ENCODE measurements around the gene CES4A.
A peak's percentile ranks its signal among the peaks of the same experiment; 100 is the strongest.
"Not testable (repeated sequence)": the region's sequence is repeated elsewhere in the genome, so short reads cannot be mapped to it uniquely, and the experiment has no call there.

Gene CES4A

DNA sequence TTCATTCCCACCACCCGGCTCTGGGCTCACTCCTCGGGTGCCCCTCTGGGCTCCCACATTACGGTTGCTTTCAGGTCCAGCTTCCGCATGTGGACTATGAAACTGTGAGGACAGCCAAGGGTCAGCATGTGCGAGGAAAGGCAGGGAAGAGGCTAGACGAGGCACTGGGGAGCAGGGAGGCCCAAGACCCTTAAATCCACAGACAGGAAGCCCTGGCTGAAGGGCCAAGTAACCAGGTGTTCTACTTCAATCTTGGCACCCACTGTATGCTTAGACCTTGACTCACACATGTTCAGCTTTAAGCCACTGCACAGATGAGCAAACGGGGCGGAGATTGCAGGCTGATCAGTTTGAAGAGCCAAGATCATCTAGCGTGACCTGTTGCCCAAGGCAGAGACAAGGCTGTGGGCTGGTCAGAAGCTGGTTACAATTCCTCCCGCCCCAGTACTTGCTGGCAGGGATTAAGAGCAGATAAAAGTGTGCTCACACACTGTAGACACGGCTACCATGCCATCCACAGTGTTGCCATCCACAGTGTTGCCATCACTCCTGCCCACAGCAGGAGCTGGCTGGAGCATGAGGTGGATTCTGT lies at the start of gene CES4A:
TSS of gene CES4A (plus strand) at position 393 of the 592 bp plus-strand sequence. CDS start at position 577, 184 bp downstream.
- H3K27me3 ChIP-seq (ENCODE audit: insufficient read depth, low read length): no peaks in the 10 kb centered on the region
- no peak within 1 kb of the TSS for H3K27ac ChIP-seq (ENCODE audit: low read length)
- no peaks in the 10 kb centered on the region for H3K4me1 ChIP-seq (ENCODE audit: insufficient read depth, low read length)
- no peaks in the 10 kb centered on the region for H3K9me3 ChIP-seq (ENCODE audit: insufficient read depth, low read depth, low read length)
- H3K36me3 ChIP-seq (ENCODE audit: insufficient read depth, low read depth, low read length): no peaks in the 10 kb centered on the region
- H3K4me3 ChIP-seq (ENCODE audit: low read length): no peak within 1 kb of the TSS
- no peak within 1 kb of the TSS for H3K9ac ChIP-seq (ENCODE audit: low read depth, low read length)

DNA sequence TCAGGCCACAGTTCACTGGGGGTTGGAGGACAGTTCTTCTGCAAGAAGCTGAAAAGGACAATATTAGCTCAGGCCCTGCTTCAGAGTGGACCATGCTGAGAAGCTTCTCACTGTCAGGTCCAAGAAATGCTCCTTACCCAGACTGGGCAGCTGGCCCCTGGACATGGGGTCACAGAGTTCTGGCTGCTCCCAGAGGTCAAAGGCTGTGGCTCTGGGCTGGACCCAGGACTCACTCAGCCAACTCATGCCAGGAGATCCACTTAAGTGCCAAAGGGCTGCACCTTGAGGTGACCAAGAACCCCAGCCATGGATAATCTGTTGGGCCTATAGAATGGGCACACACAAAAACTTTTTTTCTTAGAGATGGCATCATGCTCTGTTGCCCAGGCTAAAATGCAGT lies 49.0 kb upstream of the CES4A start:
- H3K9me3 ChIP-seq (ENCODE audit: insufficient read depth, low read depth, low read length): no peaks in the 10 kb centered on the region
- H3K4me1 ChIP-seq (ENCODE audit: insufficient read depth, low read length): no peaks in the 10 kb centered on the region
- peaks cover 31% of the 10 kb centered on the region for H3K36me3 ChIP-seq (ENCODE audit: insufficient read depth, low read depth, low read length)
- H3K27me3 ChIP-seq (ENCODE audit: insufficient read depth, low read length): peaks cover 10% of the 10 kb centered on the region
- no peak overlapping the region for H3K9ac ChIP-seq (ENCODE audit: low read depth, low read length)
- no peak overlapping the region for H3K27ac ChIP-seq (ENCODE audit: low read length)
- H3K4me3 ChIP-seq (ENCODE audit: low read length): no peak overlapping the region

DNA sequence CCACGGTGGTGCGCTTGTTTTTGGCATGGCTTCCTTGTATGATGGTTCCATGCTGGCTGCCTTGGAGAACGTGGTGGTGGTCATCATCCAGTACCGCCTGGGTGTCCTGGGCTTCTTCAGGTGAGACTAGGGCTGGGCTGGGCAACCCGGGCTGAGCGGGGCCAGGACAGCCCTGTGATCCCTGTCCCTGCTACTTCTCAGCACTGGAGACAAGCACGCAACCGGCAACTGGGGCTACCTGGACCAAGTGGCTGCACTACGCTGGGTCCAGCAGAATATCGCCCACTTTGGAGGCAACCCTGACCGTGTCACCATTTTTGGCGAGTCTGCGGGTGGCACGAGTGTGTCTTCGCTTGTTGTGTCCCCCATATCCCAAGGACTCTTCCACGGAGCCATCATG lies 48.2 kb upstream of the CES4A start:
- Histone ChIP-seq H3K9ac (ENCODE audit: low read depth, low read length) (no peak overlapping the region), H3K4me3 (ENCODE audit: low read length) (no peak overlapping the region), H3K36me3 (ENCODE audit: insufficient read depth, low read depth, low read length) (peaks cover 31% of the 10 kb centered on the region), H3K4me1 (ENCODE audit: insufficient read depth, low read length) (no peaks in the 10 kb centered on the region), H3K27ac (ENCODE audit: low read length) (no peak overlapping the region), H3K9me3 (ENCODE audit: insufficient read depth, low read depth, low read length) (no peaks in the 10 kb centered on the region), H3K27me3 (ENCODE audit: insufficient read depth, low read length) (peaks cover 7% of the 10 kb centered on the region)

DNA sequence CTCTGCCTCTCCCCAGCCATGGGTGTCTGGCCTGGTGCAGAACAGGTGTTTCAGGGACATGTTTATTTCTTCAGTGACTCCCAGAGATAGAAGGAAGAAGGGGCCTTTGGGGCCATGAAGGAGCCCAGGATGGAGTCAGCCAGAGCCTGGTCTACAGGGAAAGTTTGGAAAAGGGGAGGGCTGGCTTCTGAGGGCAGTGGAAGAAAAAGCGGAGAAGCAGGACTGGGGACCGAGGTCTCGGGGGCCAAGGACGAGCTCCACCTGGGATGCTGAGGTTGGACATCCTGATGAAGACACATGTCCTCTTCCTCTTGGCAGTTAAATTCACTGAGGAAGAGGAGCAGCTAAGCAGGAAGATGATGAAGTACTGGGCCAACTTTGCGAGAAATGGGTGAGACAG lies 45.4 kb upstream of the CES4A start:
- Histone ChIP-seq H3K9me3 (ENCODE audit: insufficient read depth, low read depth, low read length) (no peaks in the 10 kb centered on the region), H3K4me1 (ENCODE audit: insufficient read depth, low read length) (no peaks in the 10 kb centered on the region; the same call in 1 of the 2 replicates), H3K4me3 (ENCODE audit: low read length) (no peak overlapping the region), H3K36me3 (ENCODE audit: insufficient read depth, low read depth, low read length) (peaks cover 31% of the 10 kb centered on the region), H3K9ac (ENCODE audit: low read depth, low read length) (no peak overlapping the region), H3K27me3 (ENCODE audit: insufficient read depth, low read length) (peaks cover 14% of the 10 kb centered on the region), H3K27ac (ENCODE audit: low read length) (no peak overlapping the region)

DNA sequence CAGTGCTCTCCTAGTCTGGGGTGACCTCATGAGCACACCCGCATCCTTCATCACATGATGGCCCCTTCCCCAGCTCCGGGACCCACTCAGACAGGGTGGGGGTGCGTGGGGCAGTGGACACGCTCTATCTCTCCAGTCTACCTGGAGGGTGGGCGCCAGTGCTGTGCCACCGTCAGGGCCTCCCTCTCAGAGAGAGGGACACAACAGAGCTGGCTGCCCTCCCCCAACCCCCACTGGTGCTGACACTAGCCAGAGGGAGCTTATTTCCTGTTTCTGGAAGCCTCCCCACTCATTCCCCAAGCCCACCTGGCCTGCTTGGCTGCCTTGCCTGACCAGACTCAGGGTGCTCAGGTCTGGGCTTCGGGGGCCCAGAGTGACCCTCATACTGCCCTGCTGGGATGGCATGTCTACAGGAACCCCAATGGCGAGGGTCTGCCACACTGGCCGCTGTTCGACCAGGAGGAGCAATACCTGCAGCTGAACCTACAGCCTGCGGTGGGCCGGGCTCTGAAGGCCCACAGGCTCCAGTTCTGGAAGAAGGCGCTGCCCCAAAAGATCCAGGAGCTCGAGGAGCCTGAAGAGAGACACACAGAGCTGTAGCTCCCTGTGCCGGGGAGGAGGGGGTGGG lies 44.8 kb upstream of the CES4A start:
- Histone ChIP-seq H3K9ac (ENCODE audit: low read depth, low read length) (no peak overlapping the region), H3K36me3 (ENCODE audit: insufficient read depth, low read depth, low read length) (peaks cover 31% of the 10 kb centered on the region), H3K4me1 (ENCODE audit: insufficient read depth, low read length) (no peaks in the 10 kb centered on the region; the same call in 1 of the 2 replicates), H3K27me3 (ENCODE audit: insufficient read depth, low read length) (peaks cover 20% of the 10 kb centered on the region), H3K4me3 (ENCODE audit: low read length) (no peak overlapping the region), H3K9me3 (ENCODE audit: insufficient read depth, low read depth, low read length) (no peaks in the 10 kb centered on the region), H3K27ac (ENCODE audit: low read length) (no peak overlapping the region)

DNA sequence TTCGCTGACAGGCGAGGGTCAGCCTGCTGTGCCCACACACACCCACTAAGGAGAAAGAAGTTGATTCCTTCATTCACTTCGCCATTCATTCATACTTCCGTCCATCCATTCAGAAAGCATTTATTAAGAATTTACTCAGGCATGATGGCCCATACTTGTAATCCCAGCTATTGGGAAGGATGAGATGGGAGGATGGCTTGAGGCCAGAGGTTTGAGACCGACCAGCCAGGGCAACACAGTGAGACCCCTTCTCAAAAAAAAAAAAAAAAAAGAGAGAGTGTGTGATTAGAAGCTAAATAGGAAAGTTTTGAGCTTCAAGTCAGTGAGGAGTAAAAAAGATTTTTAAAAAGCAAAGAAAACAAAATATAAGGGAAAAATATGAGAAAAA lies 44.3 kb upstream of the CES4A start:
- Histone ChIP-seq H3K9ac (ENCODE audit: low read depth, low read length) (no peak overlapping the region), H3K27ac (ENCODE audit: low read length) (no peak overlapping the region), H3K4me1 (ENCODE audit: insufficient read depth, low read length) (no peaks in the 10 kb centered on the region; the same call in 1 of the 2 replicates), H3K9me3 (ENCODE audit: insufficient read depth, low read depth, low read length) (no peaks in the 10 kb centered on the region), H3K4me3 (ENCODE audit: low read length) (no peak overlapping the region), H3K36me3 (ENCODE audit: insufficient read depth, low read depth, low read length) (peaks cover 31% of the 10 kb centered on the region), H3K27me3 (ENCODE audit: insufficient read depth, low read length) (peaks cover 25% of the 10 kb centered on the region)

DNA sequence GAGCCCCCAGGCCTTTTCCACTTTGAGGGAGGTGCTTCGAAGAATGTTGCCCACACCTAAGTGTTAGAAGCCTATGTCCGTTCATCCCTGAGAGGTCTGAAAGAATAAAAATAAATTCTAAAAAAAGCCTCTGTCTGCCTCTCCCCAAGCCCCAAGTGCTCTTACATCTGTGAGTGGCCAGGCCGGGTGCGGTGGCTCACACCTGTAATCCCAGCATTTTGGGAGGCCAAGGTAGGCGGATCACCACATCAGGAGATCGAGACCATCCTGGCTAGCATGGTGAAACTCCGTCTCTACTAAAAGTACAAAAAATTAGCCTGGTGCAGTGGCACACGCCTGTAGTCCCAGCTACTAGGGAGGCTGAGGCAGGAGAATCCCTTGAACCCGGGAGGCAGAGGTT lies 43.4 kb upstream of the CES4A start:
- not testable (repeated sequence) for H3K9ac ChIP-seq (ENCODE audit: low read depth, low read length); H3K27ac ChIP-seq (ENCODE audit: low read length); H3K4me3 ChIP-seq (ENCODE audit: low read length); H3K4me1 ChIP-seq (ENCODE audit: insufficient read depth, low read length); H3K9me3 ChIP-seq (ENCODE audit: insufficient read depth, low read depth, low read length)
- Histone ChIP-seq H3K27me3 (ENCODE audit: insufficient read depth, low read length) (peaks cover 34% of the 10 kb centered on the region), H3K36me3 (ENCODE audit: insufficient read depth, low read depth, low read length) (peaks cover 31% of the 10 kb centered on the region)

DNA sequence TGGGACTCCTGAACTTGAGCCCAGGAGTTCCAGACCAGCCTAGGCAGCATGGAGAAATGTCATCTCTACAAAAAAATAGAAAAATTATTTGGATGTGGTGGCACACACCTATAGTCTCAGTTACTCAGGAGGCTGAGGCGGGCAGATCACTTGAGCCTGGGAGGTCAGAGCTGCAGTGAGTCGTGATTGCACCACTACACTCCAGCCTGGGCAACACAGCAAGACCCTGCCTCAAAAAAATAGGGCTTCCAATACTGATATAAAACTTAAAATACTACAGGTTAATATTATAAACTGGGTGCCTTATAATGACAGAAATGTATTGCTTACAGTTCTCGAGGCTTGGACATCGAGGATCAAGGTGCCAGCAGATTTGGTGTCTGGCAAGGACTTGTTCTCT lies 42.5 kb upstream of the CES4A start:
- H3K9ac ChIP-seq (ENCODE audit: low read depth, low read length): no peak overlapping the region
- no peak overlapping the region for H3K27ac ChIP-seq (ENCODE audit: low read length)
- no peaks in the 10 kb centered on the region; the same call in 1 of the 2 replicates for H3K4me1 ChIP-seq (ENCODE audit: insufficient read depth, low read length)

DNA sequence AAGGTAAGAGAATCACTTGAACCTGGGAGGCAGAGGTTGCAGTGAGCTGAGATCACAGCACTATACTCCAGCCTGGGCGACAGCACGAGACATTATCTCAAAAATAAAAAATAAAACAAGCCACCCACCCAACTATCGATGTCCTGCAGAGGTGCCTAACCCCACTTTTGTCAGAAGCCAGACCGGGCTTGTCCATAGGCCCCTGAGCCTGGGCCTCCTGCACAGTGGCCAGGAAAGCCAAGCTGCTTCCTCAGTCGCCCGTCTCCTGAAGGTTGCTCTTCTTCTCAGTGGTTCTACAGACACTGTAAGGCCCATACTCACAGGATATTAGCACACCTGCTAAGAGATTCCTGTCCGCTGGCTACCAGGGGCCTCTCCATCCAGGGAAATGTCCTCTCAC lies 41.8 kb upstream of the CES4A start:
- Histone ChIP-seq H3K4me3 (ENCODE audit: low read length) (no peak overlapping the region), H3K9me3 (ENCODE audit: insufficient read depth, low read depth, low read length) (no peaks in the 10 kb centered on the region), H3K27ac (ENCODE audit: low read length) (no peak overlapping the region), H3K27me3 (ENCODE audit: insufficient read depth, low read length) (peaks cover 47% of the 10 kb centered on the region), H3K9ac (ENCODE audit: low read depth, low read length) (no peak overlapping the region), H3K36me3 (ENCODE audit: insufficient read depth, low read depth, low read length) (peaks cover 19% of the 10 kb centered on the region), H3K4me1 (ENCODE audit: insufficient read depth, low read length) (no peaks in the 10 kb centered on the region; the same call in 1 of the 2 replicates)

More for the DNA sequence above, 42.5 kb upstream of the CES4A start:
- Histone ChIP-seq H3K4me3 (ENCODE audit: low read length) (no peak overlapping the region), H3K27me3 (ENCODE audit: insufficient read depth, low read length) (peaks cover 44% of the 10 kb centered on the region), H3K9me3 (ENCODE audit: insufficient read depth, low read depth, low read length) (no peaks in the 10 kb centered on the region), H3K36me3 (ENCODE audit: insufficient read depth, low read depth, low read length) (peaks cover 23% of the 10 kb centered on the region)

DNA sequence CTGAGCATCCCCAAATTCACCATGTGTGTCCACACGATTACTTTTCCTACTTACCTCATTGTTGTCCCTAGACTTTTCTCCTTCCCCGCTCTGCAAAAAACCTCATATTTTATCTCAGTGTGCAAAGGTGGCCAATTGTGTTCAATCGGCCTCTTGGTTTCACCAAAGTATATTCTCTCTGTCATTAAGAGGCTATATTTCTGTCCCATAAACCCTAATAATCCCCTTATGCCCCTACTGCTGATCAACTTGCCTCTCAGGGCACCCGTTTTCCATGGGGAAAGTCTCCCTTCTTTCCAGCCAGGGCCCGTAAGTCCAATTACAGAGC lies 41.5 kb upstream of the CES4A start:
- H3K27ac ChIP-seq (ENCODE audit: low read length): no peak overlapping the region
- H3K27me3 ChIP-seq (ENCODE audit: insufficient read depth, low read length): peaks cover 47% of the 10 kb centered on the region
- no peak overlapping the region for H3K9ac ChIP-seq (ENCODE audit: low read depth, low read length)
- no peaks in the 10 kb centered on the region; the same call in 1 of the 2 replicates for H3K4me1 ChIP-seq (ENCODE audit: insufficient read depth, low read length)
- no peak overlapping the region for H3K4me3 ChIP-seq (ENCODE audit: low read length)
- no peaks in the 10 kb centered on the region for H3K9me3 ChIP-seq (ENCODE audit: insufficient read depth, low read depth, low read length)
- H3K36me3 ChIP-seq (ENCODE audit: insufficient read depth, low read depth, low read length): peaks cover 15% of the 10 kb centered on the region

DNA sequence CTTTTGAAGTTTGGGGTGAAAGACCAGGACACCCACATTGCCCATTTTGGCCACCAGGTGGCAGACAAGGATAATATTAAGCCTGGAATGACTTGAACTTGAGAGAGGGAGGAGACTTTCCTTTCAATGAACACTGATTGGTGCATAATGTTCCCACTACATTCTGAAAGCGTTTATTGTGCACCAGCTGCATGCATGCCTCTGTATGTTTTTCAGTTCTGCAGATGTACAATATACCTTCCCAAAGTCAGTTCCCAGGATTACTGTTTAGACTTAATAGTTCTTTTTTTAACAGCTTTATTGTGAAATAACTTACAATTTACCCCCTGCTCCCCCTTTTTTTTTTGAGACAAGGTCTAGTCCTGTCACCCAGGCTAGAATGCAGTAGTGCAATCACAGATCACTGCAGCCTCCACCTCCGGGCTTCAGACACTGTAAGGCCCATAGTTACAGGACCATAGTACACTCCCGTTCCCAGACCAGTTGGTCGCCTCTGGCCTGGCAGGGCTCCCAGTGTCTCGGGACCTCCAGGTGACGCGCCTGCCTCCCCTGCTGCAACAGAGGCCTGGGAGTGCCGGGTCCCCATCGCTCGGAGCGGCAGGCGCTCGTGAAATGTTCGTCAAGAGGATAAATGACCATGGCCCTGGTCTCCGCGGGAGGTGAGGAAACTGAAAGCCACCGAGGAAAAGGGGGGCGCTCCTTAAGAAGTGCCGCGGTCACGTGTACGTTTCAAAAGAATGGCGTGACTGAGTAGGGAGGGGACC lies 40.9 kb upstream of the CES4A start:
- peak overlapping the region; percentile 64; the same call in 1 of the 2 replicates for H3K4me3 ChIP-seq (ENCODE audit: low read length)
- no peaks in the 10 kb centered on the region for H3K9me3 ChIP-seq (ENCODE audit: insufficient read depth, low read depth, low read length)
- no peak overlapping the region for H3K27ac ChIP-seq (ENCODE audit: low read length)
- no peak overlapping the region for H3K9ac ChIP-seq (ENCODE audit: low read depth, low read length)
- H3K36me3 ChIP-seq (ENCODE audit: insufficient read depth, low read depth, low read length): peaks cover 9% of the 10 kb centered on the region; the same call in 1 of the 2 replicates
- H3K4me1 ChIP-seq (ENCODE audit: insufficient read depth, low read length): no peaks in the 10 kb centered on the region; the same call in 1 of the 2 replicates
- H3K27me3 ChIP-seq (ENCODE audit: insufficient read depth, low read length): peaks cover 47% of the 10 kb centered on the region
